Upper lobe of right lung (tissue), 1 donor: ENCODE data around the gene MIPEP. TPM values are rescaled to one million over a fixed set of nuclear protein-coding genes. Genes with fewer than 3 reads are reported as not detected.

Experiments used
- ATAC-seq: fragments of 200-7000 bp; cut with Tn5 transposase; one replicate; pipeline ENCODE4 v1.9.1; 2020; ENCODE audit warnings: mild to moderate bottlenecking, moderate library complexity
- DNase-seq: peaks from one replicate; pipeline ENCODE4 v3.0.0-alpha.2; 2020
- H3K27ac ChIP-seq: fragments of 200-600 bp; one replicate; pipeline ENCODE4 v1.8.0; 2022
- H3K27me3 ChIP-seq: fragments of 200-600 bp; one replicate; pipeline ENCODE4 v1.8.0; 2022; ENCODE audit warnings: mild to moderate bottlenecking
- H3K36me3 ChIP-seq: fragments of 200-600 bp; one replicate; pipeline ENCODE4 v1.8.0; 2022
- H3K4me1 ChIP-seq: fragments of 200-600 bp; one replicate; pipeline ENCODE4 v1.8.0; 2022
- H3K4me3 ChIP-seq: fragments of 200-600 bp; one replicate; pipeline ENCODE4 v1.8.0; 2022; ENCODE audit warnings: mild to moderate bottlenecking
- H3K9me3 ChIP-seq: fragments of 200-600 bp; one replicate; pipeline ENCODE4 v1.8.0; 2022
- intact Hi-C: fragments of 100-400 bp; cut with DNase I; formaldehyde crosslinking; loops from one replicate; pipeline ENCODE4 v1.11.0; 2022
- total RNA-seq: library from RNA; stranded (reverse); fragmentation: NEBNext Ultra II Directional; extraction: Animal tissue kit (Norgen Biotek cat#: 25700); gene quantifications from one replicate; pipeline ENCODE4 v1.2.1, GENCODE V29; 2021
- TF ChIP-seq, protein P1 (sequence below): fragments of 200-600 bp; IDR thresholded peaks from one replicate; pipeline ENCODE4 v1.8.0; 2022; ENCODE audit warnings: antibody characterized with exemption
- donor health status: DM: no; HTN: yes; CAD: no; lungs with severe emphysema.

Gene MIPEP
- total RNA-seq, 1 donor from 2014 or later, result 13.3 TPM

DNA sequence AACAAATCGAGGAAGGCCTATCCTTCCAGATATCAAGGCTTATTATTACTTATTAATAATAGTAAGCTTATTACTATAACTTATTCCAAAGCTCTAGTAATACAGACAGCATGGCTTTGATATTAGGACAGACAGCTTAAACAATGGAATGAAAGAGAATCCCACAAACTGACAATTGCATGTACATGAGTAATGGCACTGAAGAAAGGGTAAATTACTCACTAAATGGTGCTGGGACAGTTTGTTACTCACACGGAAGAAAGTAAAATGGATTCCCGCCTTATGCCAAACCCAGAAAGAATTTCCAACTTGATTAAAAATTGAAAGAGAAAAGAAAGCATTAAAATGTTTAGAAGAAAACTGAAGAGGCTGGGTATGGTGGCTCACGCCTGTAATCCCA lies 60.3 kb downstream of the MIPEP start:
- ATAC-seq (no peak), DNase-seq (no peak)
- no peaks in the 10 kb centered on the region for H3K4me1 ChIP-seq
- TF ChIP-seq, protein P1, sequence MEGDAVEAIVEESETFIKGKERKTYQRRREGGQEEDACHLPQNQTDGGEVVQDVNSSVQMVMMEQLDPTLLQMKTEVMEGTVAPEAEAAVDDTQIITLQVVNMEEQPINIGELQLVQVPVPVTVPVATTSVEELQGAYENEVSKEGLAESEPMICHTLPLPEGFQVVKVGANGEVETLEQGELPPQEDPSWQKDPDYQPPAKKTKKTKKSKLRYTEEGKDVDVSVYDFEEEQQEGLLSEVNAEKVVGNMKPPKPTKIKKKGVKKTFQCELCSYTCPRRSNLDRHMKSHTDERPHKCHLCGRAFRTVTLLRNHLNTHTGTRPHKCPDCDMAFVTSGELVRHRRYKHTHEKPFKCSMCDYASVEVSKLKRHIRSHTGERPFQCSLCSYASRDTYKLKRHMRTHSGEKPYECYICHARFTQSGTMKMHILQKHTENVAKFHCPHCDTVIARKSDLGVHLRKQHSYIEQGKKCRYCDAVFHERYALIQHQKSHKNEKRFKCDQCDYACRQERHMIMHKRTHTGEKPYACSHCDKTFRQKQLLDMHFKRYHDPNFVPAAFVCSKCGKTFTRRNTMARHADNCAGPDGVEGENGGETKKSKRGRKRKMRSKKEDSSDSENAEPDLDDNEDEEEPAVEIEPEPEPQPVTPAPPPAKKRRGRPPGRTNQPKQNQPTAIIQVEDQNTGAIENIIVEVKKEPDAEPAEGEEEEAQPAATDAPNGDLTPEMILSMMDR, result no peak
- no peaks in the 10 kb centered on the region for H3K27me3 ChIP-seq
- no peak overlapping the region for H3K4me3 ChIP-seq
- no peaks in the 10 kb centered on the region for H3K9me3 ChIP-seq
- H3K27ac ChIP-seq, result no peak overlapping the region
- no peaks in the 10 kb centered on the region for H3K36me3 ChIP-seq
- intact Hi-C loops, result no loop called here

DNA sequence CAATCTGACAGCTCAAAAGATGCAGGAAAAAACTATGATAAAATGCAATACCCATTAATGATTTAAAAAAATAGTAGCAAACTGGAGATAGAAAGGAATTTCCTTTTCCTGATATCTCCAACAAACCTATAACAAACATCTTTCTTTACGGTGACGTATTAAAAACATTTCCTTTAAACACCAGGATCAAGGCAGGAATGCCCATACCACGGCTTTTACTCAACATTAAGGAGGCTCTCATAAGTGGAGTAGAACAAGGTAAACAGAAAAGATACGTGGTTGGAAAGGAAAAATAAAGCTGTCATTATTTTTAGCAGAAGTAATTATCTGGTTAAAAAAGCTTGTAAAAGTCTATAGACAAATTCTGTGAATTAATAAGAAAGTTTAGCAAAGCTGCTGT lies 61.1 kb downstream of the MIPEP start:
- Histone ChIP-seq H3K27ac (no peak overlapping the region), H3K9me3 (no peaks in the 10 kb centered on the region), H3K4me1 (no peaks in the 10 kb centered on the region), H3K4me3 (no peak overlapping the region), H3K36me3 (no peaks in the 10 kb centered on the region), H3K27me3 (no peaks in the 10 kb centered on the region)
- no peak for DNase-seq
- intact Hi-C loops, result no loop called here
- TF ChIP-seq, protein P1, result no peak
- no peak for ATAC-seq

DNA sequence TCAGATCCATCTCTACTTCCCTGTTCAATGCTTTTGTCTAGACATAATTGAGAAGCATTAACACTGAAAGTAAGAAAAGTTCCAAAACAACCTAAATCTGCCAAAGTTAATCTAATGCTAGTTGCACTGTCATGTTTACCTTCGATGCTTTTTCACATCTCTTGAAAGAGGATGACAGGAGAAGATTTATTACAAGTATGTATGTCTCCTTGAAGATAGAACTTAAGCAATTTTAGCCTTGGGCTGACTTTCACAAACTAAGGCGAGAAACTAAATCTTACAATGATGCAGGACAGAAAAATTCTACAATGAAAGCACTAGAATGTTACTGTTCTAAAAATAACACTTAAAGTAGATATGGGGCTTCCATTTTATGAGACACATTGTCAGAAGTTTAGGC lies 64.0 kb downstream of the MIPEP start:
- no peak for ATAC-seq
- no peaks in the 10 kb centered on the region for H3K36me3 ChIP-seq
- intact Hi-C loops, result no loop called here

DNA sequence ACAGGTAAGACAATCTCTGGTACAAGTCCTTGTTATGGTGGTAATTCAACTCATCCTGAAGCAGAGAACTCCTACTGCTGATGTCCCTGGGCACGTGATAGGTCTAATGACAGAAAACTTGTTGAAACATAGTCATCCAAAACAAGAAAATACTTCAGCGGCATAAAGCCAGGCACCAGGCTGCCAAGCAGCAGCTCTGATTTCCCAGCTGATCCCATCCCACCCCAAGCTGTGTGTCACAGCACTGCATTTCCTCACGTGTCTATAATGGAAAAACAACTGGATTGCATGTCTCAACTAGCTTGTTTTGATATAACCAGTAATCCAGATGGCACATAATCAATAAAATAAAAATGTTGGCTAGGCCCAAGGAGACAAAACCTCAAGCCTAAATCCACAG lies 64.8 kb downstream of the MIPEP start:
- ATAC-seq (no peak), DNase-seq (no peak)
- Histone ChIP-seq H3K4me1 (no peaks in the 10 kb centered on the region), H3K4me3 (no peak overlapping the region), H3K36me3 (no peaks in the 10 kb centered on the region), H3K27ac (no peak overlapping the region), H3K27me3 (no peaks in the 10 kb centered on the region), H3K9me3 (no peaks in the 10 kb centered on the region)
- TF ChIP-seq, protein P1, result no peak
- intact Hi-C loops, result no loop called here

More for the DNA sequence above, 64.0 kb downstream of the MIPEP start:
- Histone ChIP-seq H3K27ac (no peak overlapping the region), H3K4me3 (no peak overlapping the region), H3K27me3 (no peaks in the 10 kb centered on the region), H3K9me3 (no peaks in the 10 kb centered on the region), H3K4me1 (no peaks in the 10 kb centered on the region)
- TF ChIP-seq, protein P1, result no peak
- DNase-seq, result no peak

DNA sequence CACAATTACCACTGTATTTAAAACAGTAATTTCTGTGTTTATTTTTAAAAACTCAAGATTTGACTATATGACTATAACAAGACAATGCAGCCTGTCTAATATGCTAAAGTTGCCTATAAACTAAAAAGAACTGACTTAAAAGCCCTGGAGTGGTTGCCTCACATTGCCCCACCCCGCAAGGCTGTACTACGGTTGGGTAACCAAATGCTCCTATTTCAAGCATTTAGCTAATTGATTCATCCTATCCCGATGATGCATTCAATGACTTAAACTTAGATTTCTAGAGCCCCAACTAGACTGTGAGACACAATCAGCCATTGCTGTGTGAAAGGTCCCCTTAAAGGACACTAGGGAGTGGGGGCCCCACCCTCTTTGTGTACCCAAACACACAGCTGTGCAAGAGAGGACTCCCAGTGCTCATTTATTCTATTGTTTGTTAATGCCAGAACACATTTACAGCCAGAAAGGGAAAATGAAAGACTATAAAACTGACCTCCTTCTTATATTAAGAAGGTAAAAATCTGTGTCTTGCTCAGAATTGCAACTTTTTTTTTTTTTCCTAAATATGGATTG lies 66.9 kb downstream of the MIPEP start:
- ATAC-seq (no peak), DNase-seq (no peak)
- no peak overlapping the region for H3K4me3 ChIP-seq
- H3K27me3 ChIP-seq, result no peaks in the 10 kb centered on the region
- H3K27ac ChIP-seq, result no peak overlapping the region
- no peaks in the 10 kb centered on the region for H3K9me3 ChIP-seq
- TF ChIP-seq, protein P1, result no peak
- no peaks in the 10 kb centered on the region for H3K4me1 ChIP-seq
- no peaks in the 10 kb centered on the region for H3K36me3 ChIP-seq
- intact Hi-C loops, result no loop called here

DNA sequence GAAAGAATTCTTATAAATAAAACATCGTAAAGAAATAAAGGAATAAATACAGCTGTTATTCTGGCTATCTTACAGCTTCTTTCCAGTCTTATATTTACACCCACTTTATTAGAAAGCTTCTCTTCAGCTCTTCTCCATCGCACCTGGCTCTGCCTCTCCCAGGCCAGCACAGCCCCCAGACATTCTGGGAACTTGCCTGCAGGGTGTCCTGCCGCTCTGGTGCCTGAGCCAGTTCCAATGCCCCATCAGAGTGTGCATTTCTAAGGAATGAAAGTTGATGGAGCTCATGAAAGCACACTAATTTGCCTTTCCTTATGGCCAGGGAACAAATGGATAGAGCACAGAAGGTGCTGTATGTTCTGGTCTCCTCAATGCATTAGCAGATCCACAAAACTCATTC lies 68.7 kb downstream of the MIPEP start:
- H3K4me3 ChIP-seq, result no peak overlapping the region
- H3K27me3 ChIP-seq, result no peaks in the 10 kb centered on the region
- intact Hi-C loops, result no loop called here
- TF ChIP-seq, protein P1, result no peak
- DNase-seq, result no peak
- ATAC-seq, result no peak
- H3K4me1 ChIP-seq, result no peaks in the 10 kb centered on the region
- no peaks in the 10 kb centered on the region for H3K9me3 ChIP-seq
- H3K27ac ChIP-seq, result no peak overlapping the region
- no peaks in the 10 kb centered on the region for H3K36me3 ChIP-seq
